Activated CD8-positive, alpha-beta T cell treated with anti-CD3 and anti-CD28 coated beads for 36 hours (primary cell): Measurements from ENCODE around the gene ATE1. TPM values are rescaled to one million over a fixed set of nuclear protein-coding genes. Genes with fewer than 3 reads are reported as not detected.

Experiments
- ATAC-seq: fragments of 200-7000 bp; cut with Tn5 transposase; one replicate; pipeline ENCODE4 v1.10.0; 2021; ENCODE audit warnings: mild to moderate bottlenecking, moderate library complexity
- CTCF ChIA-PET: fragments of 350-600 bp; sonication (Branson Sonifier 250); formaldehyde crosslinking; loops from one replicate; lab custom pipeline; 2021; ENCODE audit warnings: antibody characterized with exemption; lab: Charles Lee
- POLR2A ChIA-PET: fragments of 350-600 bp; sonication (Branson Sonifier 250); formaldehyde crosslinking; loops from one replicate; lab custom pipeline; 2021; ENCODE audit warnings: antibody characterized with exemption; lab: Charles Lee
- DNase-seq: peaks from one replicate; pipeline ENCODE4 v3.0.0-alpha.2; 2020
- H3K27ac Mint-ChIP-seq: one replicate; pipeline ENCODE4 v1.8.0; 2021; ENCODE audit warnings: mild to moderate bottlenecking, mixed read lengths
- H3K27me3 Mint-ChIP-seq: one replicate; pipeline ENCODE4 v1.8.0; 2021; ENCODE audit warnings: mixed read lengths
- H3K36me3 Mint-ChIP-seq: one replicate; pipeline ENCODE4 v1.8.0; 2021; ENCODE audit warnings: low read depth, mixed read lengths
- H3K4me1 Mint-ChIP-seq: one replicate; pipeline ENCODE4 v1.8.0; 2021; ENCODE audit warnings: low read depth, mixed read lengths
- H3K4me3 Mint-ChIP-seq: one replicate; pipeline ENCODE4 v1.8.0; 2021; ENCODE audit warnings: mild to moderate bottlenecking, moderate library complexity, mixed read lengths
- H3K9me3 Mint-ChIP-seq: one replicate; pipeline ENCODE4 v1.8.0; 2021; ENCODE audit warnings: mixed read lengths
- intact Hi-C: fragments of 100-400 bp; cut with micrococcal nuclease; formaldehyde crosslinking; loops from one replicate; pipeline ENCODE4 v1.10.0; 2022
- total RNA-seq, 2 experiments: library from RNA; stranded (reverse); gene quantifications; one replicate each; pipeline ENCODE4 v1.2.3, GENCODE V29; 2021
- TF ChIP-seq, protein P1 (sequence below): fragments of 200-600 bp; IDR thresholded peaks from one replicate; pipeline ENCODE4 v1.8.0; 2022; ENCODE audit warnings: antibody characterized with exemption, mild to moderate bottlenecking

Gene ATE1
- 10 to 100 TPM; 18.0 to 19.2 TPM for total RNA-seq

DNA sequence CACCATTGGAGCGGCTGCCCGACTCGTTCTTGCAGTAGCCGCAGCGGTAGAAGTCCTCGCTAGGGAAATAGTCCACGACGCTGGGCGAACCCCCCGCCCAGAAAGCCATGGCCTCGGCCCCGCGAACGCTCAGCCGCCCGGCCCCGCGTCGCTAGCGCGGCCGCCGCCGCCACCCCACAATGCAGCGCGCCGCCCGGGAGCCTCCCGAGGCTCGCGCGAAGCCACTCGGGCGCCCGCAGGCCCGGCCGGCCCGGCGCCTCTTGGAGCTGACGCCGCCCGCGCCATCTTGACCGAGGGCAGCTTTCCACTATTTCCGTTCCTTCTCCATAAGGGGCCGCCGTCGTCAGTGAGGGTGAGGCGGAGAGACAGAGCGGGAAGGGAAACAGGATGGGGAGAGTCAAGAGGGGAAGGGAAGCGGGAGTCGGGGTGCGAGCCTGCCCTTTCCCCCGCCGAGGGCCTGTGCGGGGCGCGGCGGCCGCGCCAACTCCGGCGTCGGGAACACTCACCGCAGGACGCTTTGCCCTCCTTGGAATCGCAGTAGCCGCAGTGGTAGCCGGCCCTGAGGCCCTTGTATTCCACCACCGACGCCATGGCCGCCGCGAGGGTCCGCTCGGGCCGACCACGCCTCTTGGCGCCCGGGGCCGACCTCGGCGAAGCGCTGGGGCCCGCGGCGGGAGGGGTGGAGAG lies at the start of gene ATE1:
Gene ATE1, minus strand, starts transcription at position 191 of the 687 bp plus-strand sequence. Its CDS starts 82 bp downstream, at position 109.
- TF ChIP-seq, protein P1, sequence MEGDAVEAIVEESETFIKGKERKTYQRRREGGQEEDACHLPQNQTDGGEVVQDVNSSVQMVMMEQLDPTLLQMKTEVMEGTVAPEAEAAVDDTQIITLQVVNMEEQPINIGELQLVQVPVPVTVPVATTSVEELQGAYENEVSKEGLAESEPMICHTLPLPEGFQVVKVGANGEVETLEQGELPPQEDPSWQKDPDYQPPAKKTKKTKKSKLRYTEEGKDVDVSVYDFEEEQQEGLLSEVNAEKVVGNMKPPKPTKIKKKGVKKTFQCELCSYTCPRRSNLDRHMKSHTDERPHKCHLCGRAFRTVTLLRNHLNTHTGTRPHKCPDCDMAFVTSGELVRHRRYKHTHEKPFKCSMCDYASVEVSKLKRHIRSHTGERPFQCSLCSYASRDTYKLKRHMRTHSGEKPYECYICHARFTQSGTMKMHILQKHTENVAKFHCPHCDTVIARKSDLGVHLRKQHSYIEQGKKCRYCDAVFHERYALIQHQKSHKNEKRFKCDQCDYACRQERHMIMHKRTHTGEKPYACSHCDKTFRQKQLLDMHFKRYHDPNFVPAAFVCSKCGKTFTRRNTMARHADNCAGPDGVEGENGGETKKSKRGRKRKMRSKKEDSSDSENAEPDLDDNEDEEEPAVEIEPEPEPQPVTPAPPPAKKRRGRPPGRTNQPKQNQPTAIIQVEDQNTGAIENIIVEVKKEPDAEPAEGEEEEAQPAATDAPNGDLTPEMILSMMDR: no peak
- peak; percentile 94 for ATAC-seq
- H3K9me3 Mint-ChIP-seq: no peaks in the 10 kb centered on the region
- ChIA-PET CTCF (interaction anchor here (1.3 to 1.8 kb wide), 3 partner anchors 27 to 46 kb away, joined by 4 read pairs; no protein-coding TSS in a partner anchor), POLR2A (interaction anchor here (1.0 to 2.2 kb wide), 3 partner anchors 9 to 46 kb away, joined by 3 to 9 read pairs (median 3); no protein-coding TSS in a partner anchor)
- H3K27ac Mint-ChIP-seq: peak within 1 kb of the TSS; percentile 97
- H3K27me3 Mint-ChIP-seq: no peaks in the 10 kb centered on the region
- peak; percentile 84 for DNase-seq
- H3K36me3 Mint-ChIP-seq: peaks cover 3% of the 10 kb centered on the region
- peak within 1 kb of the TSS; percentile 84 for H3K4me3 Mint-ChIP-seq
- peaks cover 20% of the 10 kb centered on the region for H3K4me1 Mint-ChIP-seq
- intact Hi-C loops: no loop called here

DNA sequence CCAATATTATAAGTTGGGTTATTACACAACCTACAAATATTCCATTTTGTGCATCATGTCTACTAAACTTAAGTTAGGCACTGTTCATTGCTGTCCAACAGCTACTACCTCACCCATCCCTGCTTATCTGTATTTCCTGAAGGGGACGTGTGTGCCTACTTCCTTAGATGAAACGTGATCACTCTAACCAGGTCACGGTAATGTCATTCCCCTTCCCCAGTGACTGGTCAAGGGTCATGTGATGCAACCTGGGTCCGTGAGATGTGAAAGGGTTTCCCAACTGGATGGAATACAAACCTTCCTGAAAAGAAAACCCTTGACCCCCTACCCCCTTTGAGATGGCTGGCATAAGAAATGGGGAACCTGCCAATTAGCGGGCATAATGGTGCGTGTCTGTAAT lies 48.8 kb upstream of the ATE1 start:
- intact Hi-C loops: no loop called here
- Mint-ChIP-seq H3K4me3 (no peak overlapping the region), H3K4me1 (peaks cover 17% of the 10 kb centered on the region), H3K27ac (no peak overlapping the region), H3K27me3 (no peaks in the 10 kb centered on the region), H3K36me3 (peaks cover 18% of the 10 kb centered on the region), H3K9me3 (peaks cover 18% of the 10 kb centered on the region)
- TF ChIP-seq, protein P1: no peak
- DNase-seq (no peak), ATAC-seq (no peak)
- CTCF ChIA-PET: no interaction called here
- POLR2A ChIA-PET: no interaction called here

DNA sequence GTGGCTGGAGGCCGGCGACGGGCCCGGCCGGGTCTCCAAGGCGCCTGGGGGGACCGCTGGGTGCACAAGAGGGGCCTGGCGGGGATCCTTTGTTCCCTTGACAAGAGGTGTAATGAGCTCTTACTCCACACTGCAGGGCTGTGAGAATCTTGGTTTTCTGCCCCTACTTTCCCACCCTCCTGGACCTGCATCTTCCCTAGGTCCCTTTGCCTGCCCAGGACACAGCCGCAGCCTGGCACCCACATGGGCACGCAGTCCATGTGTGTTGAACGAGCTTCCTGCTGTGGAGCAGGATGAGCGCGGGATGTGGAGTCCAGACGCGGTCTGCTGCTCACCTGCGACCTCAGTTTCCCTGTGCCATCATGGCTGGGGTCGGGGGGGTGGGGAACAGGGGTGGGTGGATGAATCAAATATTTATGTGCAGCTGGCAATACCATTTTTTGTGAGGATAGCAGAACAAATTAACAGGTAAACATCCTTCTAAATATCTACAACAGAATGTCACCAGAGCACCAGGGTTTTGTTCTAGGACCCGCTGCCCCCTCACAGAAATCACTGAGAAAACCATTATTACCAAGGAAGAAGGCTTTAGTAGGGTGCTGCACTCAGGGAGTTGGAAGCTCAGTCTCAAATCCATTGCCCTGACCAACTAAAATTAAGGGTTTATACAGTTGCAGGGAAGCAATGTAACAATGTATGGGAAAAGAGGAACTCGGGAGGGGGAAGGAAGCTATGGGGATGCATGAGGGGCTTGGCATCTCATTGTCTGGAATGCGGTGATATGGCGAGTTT lies 47.7 kb upstream of the ATE1 start:
- no peak for DNase-seq
- intact Hi-C loops: no loop called here
- ChIA-PET CTCF (interaction anchor here (0.6 to 1.8 kb wide), 5 partner anchors 8 to 1072 kb away, joined by 3 to 7 read pairs (median 3); no protein-coding TSS in a partner anchor), POLR2A (interaction anchor here (1.3 kb wide), 1 partner anchor 8 kb away, joined by 3 read pairs; no protein-coding TSS in a partner anchor)
- Mint-ChIP-seq H3K27ac (peak overlapping the region; percentile 72), H3K9me3 (peaks cover 18% of the 10 kb centered on the region), H3K4me1 (peaks cover 23% of the 10 kb centered on the region), H3K36me3 (peaks cover 25% of the 10 kb centered on the region), H3K27me3 (no peaks in the 10 kb centered on the region), H3K4me3 (peak overlapping the region; percentile 86)
- ATAC-seq: peak; percentile 26
- TF ChIP-seq, protein P1: no peak

DNA sequence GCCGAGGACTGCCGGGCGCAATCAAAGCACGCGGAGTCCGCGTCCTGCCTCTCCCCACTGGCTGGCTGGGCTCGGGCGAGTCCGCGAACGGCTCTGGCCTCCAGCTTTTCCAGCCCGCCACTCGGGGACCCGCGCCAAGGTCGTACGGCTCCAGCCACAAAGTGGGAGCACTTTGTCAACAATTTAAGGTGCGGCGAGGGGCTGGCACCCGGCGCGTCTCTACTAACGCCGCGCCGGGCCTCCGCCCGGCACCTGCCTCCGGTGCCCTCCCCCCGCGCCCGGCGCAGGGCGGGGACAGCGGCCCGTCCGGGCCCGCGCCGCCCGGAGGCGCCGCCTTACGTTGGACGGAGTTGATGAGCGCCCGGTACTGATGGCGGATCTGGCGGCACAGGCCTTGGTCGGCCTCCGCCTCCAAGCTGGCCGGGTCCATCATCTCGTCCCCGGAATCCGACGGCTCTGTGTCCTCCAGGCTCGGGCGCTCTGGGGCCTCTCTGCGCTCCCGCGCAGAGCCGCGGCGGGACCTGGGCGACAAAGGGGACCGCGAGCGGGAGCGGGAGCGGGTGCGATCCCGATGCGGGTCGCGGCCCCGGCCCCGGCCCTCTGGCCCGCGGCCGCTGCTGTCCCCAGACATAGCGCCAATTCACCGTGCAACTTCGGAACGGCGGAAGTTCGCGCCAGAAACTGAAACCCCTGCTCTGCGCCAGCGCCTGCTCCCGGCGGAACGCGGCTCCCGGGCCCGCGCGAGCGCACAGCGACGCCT lies 46.9 kb upstream of the ATE1 start, which contains the start of gene NSMCE4A:
Gene NSMCE4A, minus strand, starts transcription at position 683 of the 760 bp plus-strand sequence. Its CDS starts 52 bp downstream, at position 631.
- Mint-ChIP-seq H3K9me3 (peaks cover 18% of the 10 kb centered on the region), H3K36me3 (peaks cover 25% of the 10 kb centered on the region), H3K27me3 (no peaks in the 10 kb centered on the region), H3K4me3 (peak within 1 kb of the TSS; percentile 86), H3K27ac (peak within 1 kb of the TSS; percentile 72), H3K4me1 (peaks cover 23% of the 10 kb centered on the region)
- peak; percentile 86 for ATAC-seq
- peak; percentile 74 for DNase-seq
- TF ChIP-seq, protein P1: no peak
- CTCF ChIA-PET: interaction anchor here (1.1 to 1.8 kb wide), 4 partner anchors 9 to 74 kb away, joined by 3 to 7 read pairs (median 4); partner anchors contain the start of gene ATE1
- POLR2A ChIA-PET: interaction anchor here (1.1 to 1.3 kb wide), 2 partner anchors 8 to 47 kb away, joined by 3 read pairs; partner anchors contain the start of gene ATE1
- intact Hi-C loops: no loop called here
